Measurements from ENCODE around the gene MGAT3.

The MGAT3 gene

GRCh38 chr22:39534092-39534506 lies 77.3 kb downstream of the MGAT3 start:
- DNase-seq = no peak

- peak; percentile 77 for DNase-seq
Measured at GRCh38 chr22:39534591-39535356, 78.0 kb downstream of the MGAT3 start.

- no peak for DNase-seq
Measured at GRCh38 chr22:39535357-39535725, 78.5 kb downstream of the MGAT3 start.

GRCh38 chr22:39535831-39536449 lies 79.1 kb downstream of the MGAT3 start:
- no peak for DNase-seq

- DNase-seq = no peak
Measured at GRCh38 chr22:39536711-39537110, 79.9 kb downstream of the MGAT3 start.

- no peak for DNase-seq
Measured at GRCh38 chr22:39537975-39538374, 81.2 kb downstream of the MGAT3 start.
